A549 (cell line): ENCODE results near the gene MED12L. TPM values are rescaled to one million over a fixed set of nuclear protein-coding genes. Genes with fewer than 3 reads are reported as not detected.
A peak's percentile ranks its signal among the peaks of the same experiment; 100 is the strongest.
"Not testable (repeated sequence)": the region's sequence is repeated elsewhere in the genome, so short reads cannot be mapped to it uniquely, and the experiment has no call there.

Experiments
- ATAC-seq, 2 experiments: fragments of 200-7000 bp in 1 of 2; fragments of >200 bp in 1 of 2; cut with Nextera tagmentation in 1 of 2; cut with Tn5 transposase in 1 of 2; 3 replicates each; pipeline versions ENCODE4 v1.8.0 to v1.9.1; 2018 to 2020; ENCODE audit warnings: mild to moderate bottlenecking in 1 of 2, moderate library complexity in 1 of 2
- CTCF ChIA-PET: fragments of 300-600 bp; sonication (Branson Sonifier 250); formaldehyde crosslinking; extraction: SDS; loops from one replicate; lab custom pipeline; 2021; ENCODE audit warnings: antibody characterized with exemption, inconsistent platforms; lab: Yijun Ruan, JAX
- POLR2A ChIA-PET: fragments of 350-600 bp; formaldehyde crosslinking; extraction: SDS; loops from one replicate; lab custom pipeline; 2021; ENCODE audit warnings: antibody characterized with exemption, inconsistent platforms; lab: Yijun Ruan, JAX
- DNase-seq, 2 experiments: peaks; one replicate each; pipeline versions ENCODE4 v3.0.0 to v3.0.0-alpha.2; 2011 to 2016; ENCODE audit warnings: low read depth in 1 of 2, low spot score in 1 of 2
- FAIRE-seq: peaks from 2 replicates; lab custom pipeline; 2011; peaks lifted over from hg19 to GRCh38; lab: Jason Lieb, UNC
- H3K27ac ChIP-seq, 2 experiments: fragments of >200 bp; sonication (Bioruptor Twin); formaldehyde crosslinking; 3 replicates each; pipeline ENCODE4 v1.5.1; 2016 to 2017
- H3K4me1 ChIP-seq: fragments of >200 bp; sonication (Bioruptor Twin); formaldehyde crosslinking; 3 replicates; pipeline ENCODE4 v1.6.1; 2016
- H3K4me2 ChIP-seq: fragments of >200 bp; sonication (Bioruptor Twin); formaldehyde crosslinking; 3 replicates; pipeline ENCODE4 v1.6.1; 2016
- H3K4me3 ChIP-seq: fragments of >200 bp; sonication (Bioruptor Twin); formaldehyde crosslinking; 3 replicates; pipeline ENCODE4 v1.5.1; 2016
- H3K9me3 ChIP-seq: fragments of >200 bp; sonication (Bioruptor Twin); formaldehyde crosslinking; 3 replicates; pipeline ENCODE4 v1.6.1; 2016
- CEBPB ChIP-seq, 2 experiments: fragments of >200 bp in 1 of 2; sonication (Bioruptor Twin) in 1 of 2; formaldehyde crosslinking in 1 of 2; IDR thresholded peaks; 2 replicates each; pipeline ENCODE4 v1.6.1; 2012 to 2016
- EP300 ChIP-seq, 2 experiments: fragments of >200 bp; sonication (Bioruptor Twin); formaldehyde crosslinking; IDR thresholded peaks; 2 replicates in 1 of 2; 3 replicates in 1 of 2; pipeline ENCODE4 v1.6.1; 2016 to 2017
- FOSL2 ChIP-seq, 2 experiments: fragments of 450-650 bp in 1 of 2; fragments of >200 bp in 1 of 2; sonication (Bioruptor Twin) in 1 of 2; formaldehyde crosslinking; IDR thresholded peaks; 2 replicates each; pipeline versions ENCODE4 v1.5.0 to v1.6.1; 2016 to 2020; ENCODE audit warnings: mild to moderate bottlenecking in 1 of 2, moderate library complexity in 1 of 2
- FOXS1 ChIP-seq: fragments of 250-450 bp; sonication (Bioruptor Pico); IDR thresholded peaks from 2 replicates; pipeline ENCODE4 v1.5.0; 2020; ENCODE audit warnings: mild to moderate bottlenecking, moderate library complexity
- HOXB13 ChIP-seq: fragments of 250-450 bp; sonication (Bioruptor Pico); IDR thresholded peaks from 2 replicates; pipeline ENCODE4 v1.5.0; 2020; ENCODE audit warnings: low read depth, mild to moderate bottlenecking, moderate library complexity
- JUN ChIP-seq, 2 experiments: fragments of >200 bp; sonication (Bioruptor Twin); formaldehyde crosslinking; IDR thresholded peaks; 2 replicates in 1 of 2; 3 replicates in 1 of 2; pipeline ENCODE4 v1.6.1; 2016 to 2017
- KDM5A ChIP-seq: fragments of 200-600 bp; sonication (generic); IDR thresholded peaks from 2 replicates; pipeline ENCODE4 v1.6.1; 2016; ENCODE audit warnings: antibody characterized with exemption, mild to moderate bottlenecking
- MAFK ChIP-seq: fragments of 450-650 bp; IDR thresholded peaks from 2 replicates; pipeline ENCODE4 v1.6.1; 2014; ENCODE audit not compliant: partially characterized antibody
- MAZ ChIP-seq: fragments of 150-350 bp; IDR thresholded peaks from 2 replicates; pipeline ENCODE4 v1.6.1; 2014; ENCODE audit warnings: antibody characterized with exemption, low read depth, low read length, borderline replicate concordance
- PBX3 ChIP-seq: IDR thresholded peaks from 2 replicates; pipeline ENCODE4 v1.6.1; 2012
- PHF8 ChIP-seq: fragments of 200-600 bp; sonication (generic); IDR thresholded peaks from 2 replicates; pipeline ENCODE4 v1.6.1; 2016; ENCODE audit warnings: low read depth, mild to moderate bottlenecking, antibody characterized with exemption, moderate library complexity, borderline replicate concordance
- POLR2AphosphoS2 ChIP-seq: conservative IDR thresholded peaks from 2 replicates; pipeline ENCODE4 v1.6.1; 2012; ENCODE audit warnings: low read length, improper control_type of control experiment, inconsistent platforms
- RAD21 ChIP-seq, 2 experiments: fragments of >200 bp in 1 of 2; sonication (Bioruptor Twin) in 1 of 2; formaldehyde crosslinking in 1 of 2; IDR thresholded peaks in 1 of 2; conservative IDR thresholded peaks in 1 of 2; 2 replicates in 1 of 2; 3 replicates in 1 of 2; pipeline ENCODE4 v1.6.1; 2012 to 2018; ENCODE audit warnings: inconsistent platforms in 1 of 2
- TFCP2L1 ChIP-seq: fragments of 250-450 bp; sonication (Bioruptor Pico); IDR thresholded peaks from 2 replicates; pipeline ENCODE4 v1.5.0; 2021; ENCODE audit warnings: mild to moderate bottlenecking
- TP53 ChIP-seq: fragments of 250-450 bp; sonication (Bioruptor Pico); IDR thresholded peaks from 2 replicates; pipeline ENCODE4 v1.5.0; 2021; ENCODE audit warnings: mild to moderate bottlenecking, moderate library complexity
- WGBS: methylation state at CpG from one replicate; pipeline ENCODE4 v1.1.6; 2017; ENCODE audit errors: missing lambda C conversion rate; 5-methylcytosine and 5-hydroxymethylcytosine counted together
- polyA plus RNA-seq, 4 experiments: library from polyadenylated mRNA; depleted of rRNA in 3 of 4; stranded (reverse); fragments of >200 nt; fragmentation: RNase III in 1 of 4; extraction: RNeasy Plus Mini Kit Qiagen cat#74134 plus additional on column Dnase treatment in 1 of 4; gene quantifications; 2 replicates in 3 of 4; 3 replicates in 1 of 4; pipeline ENCODE4 v1.2.3, GENCODE V29; 2011 to 2017

MED12L gene
- polyA plus RNA-seq, 2 of the 4 experiments (the other 2 are of a cell fraction) = 0.32 to 0.63 TPM

GRCh38 chr3:151076626-151077025 lies 8.8 kb upstream of the MED12L start (continued):
- TF ChIP-seq FOXS1 (CRISPR knock-in tag) = no peak

- FAIRE-seq, ATAC-seq, DNase-seq, CTCF ChIA-PET, H3K27ac ChIP-seq, POLR2A ChIA-PET, H3K4me3 ChIP-seq, H3K4me1 ChIP-seq, H3K9me3 ChIP-seq, H3K4me2 ChIP-seq: not testable (repeated sequence)
- 0% methylated on average over 1 of the region's 1 CpG for WGBS
Observed at GRCh38 chr3:151081082-151081481, 4.4 kb upstream of the MED12L start.

DNA sequence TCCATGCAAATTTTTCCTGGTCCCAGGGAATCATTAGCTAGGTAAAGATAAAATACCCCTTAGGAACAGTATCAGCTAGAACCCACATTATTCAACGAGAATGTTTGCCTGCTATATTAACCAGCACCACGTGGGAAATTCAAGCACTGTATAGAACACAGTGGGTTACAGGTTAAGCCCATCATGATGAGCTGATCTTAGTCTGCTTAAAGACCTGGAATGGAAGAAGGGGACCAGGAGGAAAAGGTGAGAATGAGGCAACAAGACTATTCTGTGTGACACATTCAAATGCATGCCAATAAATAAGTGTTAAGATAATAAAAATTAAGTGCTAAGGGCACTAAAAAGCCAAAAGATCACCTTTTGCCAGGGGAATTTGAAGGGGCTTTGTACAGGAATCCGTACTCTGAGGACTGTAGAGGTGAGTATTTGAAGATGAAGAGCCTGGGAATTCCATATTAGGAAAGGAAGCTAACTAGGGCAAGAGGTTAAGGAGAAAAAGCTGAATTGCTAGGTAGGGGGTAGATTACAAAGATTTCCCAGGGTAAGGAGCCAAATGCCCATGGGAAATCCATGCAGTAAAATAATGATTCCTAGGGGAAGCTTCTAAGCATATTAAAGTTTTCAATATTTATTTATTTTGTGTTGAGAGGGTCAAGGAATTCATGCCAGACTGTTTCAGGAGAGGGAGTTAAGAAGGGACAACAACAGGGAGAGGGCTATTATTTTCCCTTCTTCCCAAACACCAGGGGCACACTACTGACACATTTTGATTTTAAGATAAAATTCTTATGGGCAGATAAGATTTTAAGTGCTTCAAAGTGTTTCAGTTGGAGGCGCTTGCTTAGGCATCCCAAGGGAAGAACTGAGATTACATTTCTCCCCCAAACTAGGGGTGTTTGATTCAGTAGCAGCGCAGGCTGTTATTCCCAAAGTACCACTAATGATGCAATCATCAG lies 2.3 kb upstream of the MED12L start:
- CTCF ChIA-PET = interaction anchor here (0.8 to 3.0 kb wide), 6 partner anchors 16 to 295 kb away, joined by 3 to 11 read pairs (median 4); no protein-coding TSS in a partner anchor
- WGBS = 28% methylated on average over 5 of the region's 5 CpGs
- POLR2A ChIA-PET = no interaction called here

DNA sequence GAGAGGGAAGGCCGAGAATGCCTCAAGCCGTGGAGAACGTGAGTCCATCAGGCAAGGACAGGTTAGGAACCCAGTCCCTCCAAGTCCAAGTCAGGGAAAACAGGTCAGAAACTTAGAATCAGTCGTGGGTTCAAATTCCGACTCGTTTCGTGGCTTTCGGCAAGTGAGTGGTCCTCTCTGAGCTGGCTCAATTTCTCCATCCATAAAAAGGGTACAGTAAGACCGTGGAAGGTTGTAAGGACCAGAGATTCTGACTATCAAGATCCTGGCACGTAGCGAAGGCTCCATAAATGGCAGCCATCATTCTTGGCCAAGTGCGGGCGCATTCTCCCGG lies 604 bp upstream of the MED12L start:
- H3K4me3 ChIP-seq = peak overlapping the region; percentile 70
- no peak; a peak in 1 of 6 replicates for ATAC-seq
- H3K4me1 ChIP-seq = no peaks in the 10 kb centered on the region
- peak overlapping the region; percentile 87 for H3K4me2 ChIP-seq
- no peaks in the 10 kb centered on the region for H3K9me3 ChIP-seq
- peak overlapping the region; percentile 60 to 81; a peak in 5 of 6 replicates for H3K27ac ChIP-seq
- ChIA-PET CTCF (interaction anchor here (1.0 to 3.0 kb wide), 7 partner anchors 9 to 297 kb away, joined by 3 to 12 read pairs (median 5); no protein-coding TSS in a partner anchor), POLR2A (interaction anchor here (1.1 kb wide), 1 partner anchor 321 kb away, joined by 8 read pairs; the partner anchor contains the start of gene SIAH2)
- 58% methylated on average over 14 of the region's 14 CpGs for WGBS
- TF ChIP-seq TFCP2L1 (CRISPR knock-in tag) (no peak), PBX3 (no peak), MAZ (no peak), RAD21 (conservative IDR thresholded peaks at IDR 0.05 in 1 of 2, IDR thresholded peaks at IDR 0.05 in 1 of 2) (no peak), PHF8 (no peak), HOXB13 (no peak)
- no peak for FAIRE-seq
- DNase-seq = no peak

More for the DNA sequence above, 2.3 kb upstream of the MED12L start:
- H3K9me3 ChIP-seq = no peaks in the 10 kb centered on the region
- no peaks in the 10 kb centered on the region for H3K4me1 ChIP-seq
- DNase-seq (no peak), ATAC-seq (no peak), FAIRE-seq (no peak)
- no peak overlapping the region for H3K4me3 ChIP-seq
- no peak overlapping the region for H3K27ac ChIP-seq
- no peak overlapping the region for H3K4me2 ChIP-seq
- TF ChIP-seq TP53 (CRISPR knock-in tag) = no peak
- TF ChIP-seq PBX3 = no peak
- TF ChIP-seq CEBPB (IDR thresholded peaks at IDR 0.05) = no peak
- no peak for TF ChIP-seq MAFK
- no peak for TF ChIP-seq KDM5A
- TF ChIP-seq JUN (IDR thresholded peaks at IDR 0.05) = no peak
- TF ChIP-seq EP300 (IDR thresholded peaks at IDR 0.05) = no peak
- TF ChIP-seq FOSL2 (IDR thresholded peaks at IDR 0.05) = no peak
- TF ChIP-seq FOSL2 (CRISPR knock-in tag; IDR thresholded peaks at IDR 0.05) = no peak
- no peak for TF ChIP-seq POLR2AphosphoS2
